GM18498 (cell line): ENCODE measurements around the gene GLMP.
A peak's percentile ranks its signal among the peaks of the same experiment; 100 is the strongest.

Experiments
- ATAC-seq: cut with Tn5 transposase; IDR thresholded peaks from one replicate; pipeline ENCODE4 v1.9.1; 2021; ENCODE audit warnings: mild to moderate bottlenecking, moderate library complexity; ENCODE audit not compliant: unreplicated experiment

GLMP gene

GRCh38 chr1:156286061-156286460 lies 9.4 kb downstream of the GLMP start:
- no peak for ATAC-seq

DNA sequence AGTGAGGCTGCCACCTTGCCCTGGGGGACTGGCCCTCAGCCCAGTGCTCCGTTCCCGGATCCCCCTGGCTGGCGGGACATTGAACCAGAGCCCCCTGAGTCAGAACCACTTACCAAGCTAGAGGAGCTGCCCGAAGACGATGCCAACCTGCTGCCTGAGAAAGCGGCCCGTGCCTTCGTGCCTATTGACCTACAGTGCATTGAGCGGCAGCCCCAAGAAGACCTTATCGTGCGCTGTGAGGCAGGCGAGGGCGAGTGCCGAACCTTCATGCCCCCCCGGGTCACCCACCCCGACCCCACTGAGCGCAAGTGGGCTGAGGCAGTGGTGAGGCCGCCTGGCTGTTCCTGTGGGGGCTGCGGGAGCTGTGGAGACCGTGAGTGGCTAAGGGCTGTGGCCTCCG lies 10.0 kb downstream of the GLMP start:
- no peak for ATAC-seq

- no peak for ATAC-seq
Measured at GRCh38 chr1:156284757-156285156, 10.7 kb downstream of the GLMP start.

GRCh38 chr1:156284112-156284511 lies 11.4 kb downstream of the GLMP start, which contains the start of gene TMEM79:
TSS of gene TMEM79 (plus strand) at chr1:156284325. CDS start at chr1:156285227, 902 bp downstream.
- ATAC-seq: no peak

DNA sequence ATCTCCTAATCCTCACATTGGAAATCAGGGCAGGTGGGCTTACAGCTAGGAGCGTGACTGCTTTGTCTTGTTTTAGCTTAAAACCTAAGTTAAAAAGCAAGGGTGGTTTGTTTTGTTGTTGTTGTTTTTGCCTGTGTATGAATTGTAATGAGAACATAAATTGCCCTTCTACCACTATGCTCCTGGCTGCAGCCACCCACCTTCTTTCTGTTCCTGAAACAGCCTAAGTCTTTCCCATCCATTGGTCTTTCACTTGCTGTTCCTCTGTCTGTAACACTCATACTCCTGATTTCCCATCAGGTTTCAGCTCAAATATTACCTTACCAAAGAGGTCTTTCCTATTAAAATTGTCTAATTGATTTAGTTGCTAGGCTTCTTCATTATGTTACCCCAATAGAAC lies 12.0 kb downstream of the GLMP start:
- no peak for ATAC-seq

GRCh38 chr1:156282479-156283222 lies 12.8 kb downstream of the GLMP start, which contains the start of gene SMG5:
TSS of gene SMG5 (minus strand) at chr1:156282825. CDS start at chr1:156282680, 145 bp downstream.
- ATAC-seq: peak; percentile 85

- ATAC-seq: no peak
Measured at GRCh38 chr1:156281693-156282478, 13.6 kb downstream of the GLMP start.

GRCh38 chr1:156281281-156281680 lies 14.2 kb downstream of the GLMP start:
- ATAC-seq: peak; percentile 39

- no peak for ATAC-seq
Measured at GRCh38 chr1:156279837-156280236, 15.6 kb downstream of the GLMP start.

DNA sequence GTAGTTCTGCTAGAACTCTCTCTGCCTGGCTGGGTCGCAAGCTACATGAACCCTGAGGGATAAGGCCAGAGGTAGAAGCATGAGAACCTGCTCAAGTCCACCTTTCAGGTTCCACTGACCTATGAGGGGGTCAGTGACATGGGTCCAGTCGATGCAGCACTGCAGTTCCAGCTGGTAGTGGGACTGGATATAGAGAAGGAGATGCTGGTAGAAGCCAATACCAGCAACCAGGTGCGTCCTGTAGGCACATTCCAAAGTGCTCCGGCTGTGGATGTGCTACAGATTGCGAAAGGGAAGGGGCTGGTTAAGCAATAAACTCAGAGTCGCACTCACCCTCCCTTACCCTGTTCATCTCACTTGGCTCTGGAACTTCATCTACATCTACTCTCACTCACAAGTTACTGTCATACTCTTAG lies 18.5 kb downstream of the GLMP start:
- ATAC-seq: no peak

- ATAC-seq: no peak
Measured at GRCh38 chr1:156276532-156276931, 18.9 kb downstream of the GLMP start.

- no peak for ATAC-seq
Measured at GRCh38 chr1:156270314-156270713, 25.2 kb downstream of the GLMP start.

DNA sequence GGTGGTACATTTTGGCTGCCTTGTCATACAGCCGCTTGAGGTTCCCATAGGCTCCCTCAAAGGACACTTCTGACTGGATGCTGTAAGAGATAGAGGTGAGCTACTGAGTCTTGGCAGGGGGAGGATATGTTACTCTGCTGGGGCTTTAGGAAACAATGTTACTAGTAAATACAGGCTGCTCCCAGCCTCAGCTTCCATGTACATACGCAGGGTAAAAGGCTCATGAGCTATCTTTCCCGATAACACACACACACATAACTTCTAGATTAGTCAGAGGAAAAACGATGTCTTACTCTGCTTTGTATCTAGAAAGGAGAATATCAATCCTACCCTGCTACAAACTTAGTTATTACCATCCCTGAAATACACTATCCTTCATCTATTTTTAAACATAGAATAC lies 27.1 kb downstream of the GLMP start:
- ATAC-seq: no peak

- no peak for ATAC-seq
Measured at GRCh38 chr1:156266051-156266450, 29.4 kb downstream of the GLMP start.

GRCh38 chr1:156263288-156263655 lies 32.2 kb downstream of the GLMP start:
- ATAC-seq: no peak

DNA sequence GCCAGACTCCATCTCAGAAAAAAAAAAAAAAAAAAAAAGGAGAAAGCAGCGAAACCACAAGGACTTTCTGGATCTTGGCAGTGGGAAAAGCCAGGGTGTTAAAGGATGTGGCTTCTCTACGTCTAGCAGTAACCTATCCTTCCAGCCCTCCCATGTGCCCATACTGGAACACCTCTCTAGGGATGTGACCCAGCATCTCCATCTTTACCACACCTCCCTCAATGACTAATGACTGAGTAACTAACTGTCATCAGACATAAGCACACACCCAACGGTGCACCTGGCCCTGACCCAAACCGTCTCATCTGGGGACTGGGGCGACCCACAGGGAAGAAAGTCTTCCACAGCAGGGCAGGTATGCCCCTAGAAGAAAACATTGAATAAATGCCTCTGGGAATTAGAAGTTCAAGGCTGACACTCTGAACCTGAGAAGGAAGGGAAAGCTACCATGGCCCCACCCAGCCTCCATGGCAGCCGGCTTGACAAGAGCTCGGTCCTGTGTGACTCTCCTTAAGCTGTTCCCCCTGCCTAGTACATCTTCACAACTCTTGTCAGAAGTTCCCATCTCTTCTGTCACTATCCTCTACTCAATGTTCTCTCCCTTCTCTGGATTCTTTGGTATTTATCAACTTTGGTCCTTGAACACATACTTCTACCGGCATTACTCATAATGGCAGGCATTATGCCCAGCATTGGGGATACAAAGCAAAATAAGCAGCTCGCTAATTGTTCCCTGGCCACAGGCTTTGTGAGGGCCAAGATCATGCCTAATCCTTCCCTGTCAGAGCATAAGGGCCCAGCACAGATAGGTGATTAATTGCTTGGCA lies 32.8 kb downstream of the GLMP start:
- no peak for ATAC-seq

- ATAC-seq: no peak
Measured at GRCh38 chr1:156260896-156261295, 34.6 kb downstream of the GLMP start.

GRCh38 chr1:156259805-156260204 lies 35.7 kb downstream of the GLMP start:
- no peak for ATAC-seq

DNA sequence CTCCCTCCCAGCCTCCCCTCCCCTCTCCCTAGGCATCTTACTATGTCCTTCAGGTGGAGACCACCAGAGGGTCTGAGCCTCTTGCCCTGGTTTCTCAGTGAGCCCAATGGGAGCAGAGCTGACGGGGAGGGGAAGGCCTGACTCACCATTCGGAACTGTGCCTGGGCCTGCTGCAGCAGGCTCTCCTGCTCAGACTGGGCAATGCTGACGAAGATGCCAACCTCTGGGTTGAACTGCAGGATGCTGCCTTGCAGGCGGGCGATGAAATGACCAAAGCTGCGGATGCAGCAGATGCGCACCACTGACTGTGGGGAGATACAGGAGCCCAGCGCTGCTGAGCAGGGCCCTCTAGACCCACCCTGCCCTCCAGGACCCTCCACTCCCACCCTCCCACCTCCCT lies 36.6 kb downstream of the GLMP start:
- no peak for ATAC-seq

- ATAC-seq: no peak
Measured at GRCh38 chr1:156257711-156258110, 37.8 kb downstream of the GLMP start.

DNA sequence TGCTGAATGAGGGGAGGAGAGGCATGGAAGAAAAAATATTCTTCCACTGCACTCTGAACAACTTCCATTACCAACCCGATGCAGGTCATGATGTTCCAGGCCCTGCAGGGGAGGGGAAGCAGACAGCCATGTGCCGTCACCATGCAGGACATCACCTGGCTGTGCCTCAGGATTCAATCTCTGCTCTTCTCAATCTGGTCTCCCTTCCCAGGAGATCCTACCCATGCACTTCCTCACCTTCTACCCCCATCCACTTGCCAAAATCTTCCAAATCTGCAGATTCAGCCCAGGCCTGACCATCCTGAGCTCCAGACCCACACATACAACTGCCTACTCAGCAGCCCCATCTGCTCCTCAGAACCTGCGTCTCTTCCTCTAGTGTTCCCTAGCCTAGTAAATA lies 41.8 kb downstream of the GLMP start:
- ATAC-seq: no peak
